ENCODE data around the gene DOC2B.

Gene DOC2B

GRCh38 chr17:179066-179432 is 2.4 kb downstream of the DOC2B start:
- H3K14ac ChIP-seq (ENCODE audit: low read length): no peak overlapping the region
- H4K8ac ChIP-seq (ENCODE audit: low read depth, low read length): no peak overlapping the region
- peaks cover 2% of the 10 kb centered on the region for H3K9me3 ChIP-seq (ENCODE audit: insufficient read depth, low read depth, low read length)
- DNase-seq: no peak
- no peak overlapping the region for H3K4me2 ChIP-seq (ENCODE audit: low read length)
- H4K91ac ChIP-seq (ENCODE audit: low read depth, low read length): no peak overlapping the region
- no peak overlapping the region for H2AFZ ChIP-seq (ENCODE audit: insufficient read depth, low read length, poor library complexity)
- H3K9ac ChIP-seq (ENCODE audit: low read length): no peak overlapping the region
- H4K12ac ChIP-seq (ENCODE audit: low read depth, low read length): no peak overlapping the region
- H3K4me3 ChIP-seq (ENCODE audit: low read depth, low read length): no peak overlapping the region
- no peak overlapping the region for H2BK5ac ChIP-seq (ENCODE audit: low read depth, low read length, poor library complexity)
- H3K79me2 ChIP-seq (ENCODE audit: control insufficient read depth, insufficient read depth, low read length, poor library complexity): no peaks in the 10 kb centered on the region
- H3K4me1 ChIP-seq (ENCODE audit: control insufficient read depth in 1 of 2, insufficient read depth in 2 of 2, low read length in 2 of 2): peaks cover 0 to 5% of the 10 kb centered on the region in 2 experiments
- H2BK12ac ChIP-seq (ENCODE audit: low read length): no peak overlapping the region
- H2BK120ac ChIP-seq (ENCODE audit: insufficient read depth, low read length, poor library complexity): no peak overlapping the region
- H3K4ac ChIP-seq (ENCODE audit: low read depth, low read length): no peak overlapping the region
- no peaks in the 10 kb centered on the region for H3K79me1 ChIP-seq (ENCODE audit: low read length)
- H3K36me3 ChIP-seq (ENCODE audit: control insufficient read depth in 1 of 2, insufficient read depth in 2 of 2, low read length in 2 of 2): no peaks in the 10 kb centered on the region
- no peak overlapping the region for H3K27ac ChIP-seq (ENCODE audit: low read depth, low read length)
- H3K18ac ChIP-seq (ENCODE audit: low read length): no peak overlapping the region
- WGBS (ENCODE audit: extremely low coverage, insufficient coverage, insufficient read length): no CpG with 5 or more reads among the region's 5 CpGs
- H3K27me3 ChIP-seq (ENCODE audit: insufficient read depth, low read length): peaks cover 42% of the 10 kb centered on the region
- no peak overlapping the region for H3K23ac ChIP-seq (ENCODE audit: low read length)
- H2AK5ac ChIP-seq (ENCODE audit: low read length): no peak overlapping the region

GRCh38 chr17:178292-179065 is 3.0 kb downstream of the DOC2B start:
- Histone ChIP-seq H3K14ac (ENCODE audit: low read length) (no peak overlapping the region), H3K36me3 (ENCODE audit: control insufficient read depth in 1 of 2, insufficient read depth in 2 of 2, low read length in 2 of 2) (no peaks in the 10 kb centered on the region), H3K79me1 (ENCODE audit: low read length) (no peaks in the 10 kb centered on the region), H3K27ac (ENCODE audit: low read depth, low read length) (no peak overlapping the region), H3K4ac (ENCODE audit: low read depth, low read length) (no peak overlapping the region), H4K8ac (ENCODE audit: low read depth, low read length) (no peak overlapping the region), H3K4me1 (ENCODE audit: control insufficient read depth in 1 of 2, insufficient read depth in 2 of 2, low read length in 2 of 2) (peaks cover 0 to 5% of the 10 kb centered on the region in 2 experiments), H2AFZ (ENCODE audit: insufficient read depth, low read length, poor library complexity) (no peak overlapping the region), H3K9ac (ENCODE audit: low read length) (no peak overlapping the region), H4K12ac (ENCODE audit: low read depth, low read length) (no peak overlapping the region), H3K18ac (ENCODE audit: low read length) (no peak overlapping the region), H2BK120ac (ENCODE audit: insufficient read depth, low read length, poor library complexity) (no peak overlapping the region), H2BK12ac (ENCODE audit: low read length) (no peak overlapping the region), H3K9me3 (ENCODE audit: insufficient read depth, low read depth, low read length) (peaks cover 2% of the 10 kb centered on the region), H4K91ac (ENCODE audit: low read depth, low read length) (no peak overlapping the region), H3K79me2 (ENCODE audit: control insufficient read depth, insufficient read depth, low read length, poor library complexity) (no peaks in the 10 kb centered on the region), H2BK5ac (ENCODE audit: low read depth, low read length, poor library complexity) (no peak overlapping the region), H3K4me3 (ENCODE audit: low read depth, low read length) (no peak overlapping the region), H3K27me3 (ENCODE audit: insufficient read depth, low read length) (peaks cover 42% of the 10 kb centered on the region), H3K23ac (ENCODE audit: low read length) (no peak overlapping the region), H3K4me2 (ENCODE audit: low read length) (no peak overlapping the region), H2AK5ac (ENCODE audit: low read length) (no peak overlapping the region)
- no peak for DNase-seq
- no CpG with 5 or more reads among the region's 12 CpGs for WGBS (ENCODE audit: extremely low coverage, insufficient coverage, insufficient read length)

- Histone ChIP-seq H3K4me1 (ENCODE audit: control insufficient read depth in 1 of 2, insufficient read depth in 2 of 2, low read length in 2 of 2) (peaks cover 0 to 5% of the 10 kb centered on the region in 2 experiments), H2AFZ (ENCODE audit: insufficient read depth, low read length, poor library complexity) (no peak overlapping the region), H3K14ac (ENCODE audit: low read length) (no peak overlapping the region), H2BK5ac (ENCODE audit: low read depth, low read length, poor library complexity) (no peak overlapping the region), H3K27ac (ENCODE audit: low read depth, low read length) (no peak overlapping the region), H3K4me3 (ENCODE audit: low read depth, low read length) (no peak overlapping the region), H3K23ac (ENCODE audit: low read length) (no peak overlapping the region), H4K91ac (ENCODE audit: low read depth, low read length) (no peak overlapping the region), H3K9me3 (ENCODE audit: insufficient read depth, low read depth, low read length) (peaks cover 2% of the 10 kb centered on the region), H3K79me2 (ENCODE audit: control insufficient read depth, insufficient read depth, low read length, poor library complexity) (no peaks in the 10 kb centered on the region), H4K12ac (ENCODE audit: low read depth, low read length) (no peak overlapping the region), H3K4ac (ENCODE audit: low read depth, low read length) (no peak overlapping the region), H4K8ac (ENCODE audit: low read depth, low read length) (no peak overlapping the region), H2BK120ac (ENCODE audit: insufficient read depth, low read length, poor library complexity) (no peak overlapping the region), H2BK12ac (ENCODE audit: low read length) (no peak overlapping the region), H3K27me3 (ENCODE audit: insufficient read depth, low read length) (peaks cover 41% of the 10 kb centered on the region), H3K36me3 (ENCODE audit: control insufficient read depth in 1 of 2, insufficient read depth in 2 of 2, low read length in 2 of 2) (no peaks in the 10 kb centered on the region), H3K18ac (ENCODE audit: low read length) (no peak overlapping the region), H3K4me2 (ENCODE audit: low read length) (no peak overlapping the region), H2AK5ac (ENCODE audit: low read length) (no peak overlapping the region), H3K79me1 (ENCODE audit: low read length) (no peaks in the 10 kb centered on the region), H3K9ac (ENCODE audit: low read length) (no peak overlapping the region)
- no CpG with 5 or more reads among the region's 6 CpGs for WGBS (ENCODE audit: extremely low coverage, insufficient coverage, insufficient read length)
- DNase-seq: no peak
These were observed 3.7 kb downstream of the DOC2B start for GRCh38 chr17:177762-178161.

- no peak overlapping the region for H3K4me2 ChIP-seq (ENCODE audit: low read length)
- no peak overlapping the region for H3K4ac ChIP-seq (ENCODE audit: low read depth, low read length)
- no peak overlapping the region for H3K4me3 ChIP-seq (ENCODE audit: low read depth, low read length)
- H3K79me2 ChIP-seq (ENCODE audit: control insufficient read depth, insufficient read depth, low read length, poor library complexity): no peaks in the 10 kb centered on the region
- H4K12ac ChIP-seq (ENCODE audit: low read depth, low read length): no peak overlapping the region
- H2BK5ac ChIP-seq (ENCODE audit: low read depth, low read length, poor library complexity): no peak overlapping the region
- no peak overlapping the region for H3K23ac ChIP-seq (ENCODE audit: low read length)
- WGBS (ENCODE audit: extremely low coverage, insufficient coverage, insufficient read length): no CpG with 5 or more reads among the region's 3 CpGs
- no peak overlapping the region for H2BK120ac ChIP-seq (ENCODE audit: insufficient read depth, low read length, poor library complexity)
- no peak overlapping the region for H3K9ac ChIP-seq (ENCODE audit: low read length)
- H3K9me3 ChIP-seq (ENCODE audit: insufficient read depth, low read depth, low read length): peaks cover 2% of the 10 kb centered on the region
- H3K4me1 ChIP-seq (ENCODE audit: control insufficient read depth in 1 of 2, insufficient read depth in 2 of 2, low read length in 2 of 2): peaks cover 0 to 5% of the 10 kb centered on the region in 2 experiments
- H4K91ac ChIP-seq (ENCODE audit: low read depth, low read length): no peak overlapping the region
- H2AFZ ChIP-seq (ENCODE audit: insufficient read depth, low read length, poor library complexity): no peak overlapping the region
- no peak overlapping the region for H4K8ac ChIP-seq (ENCODE audit: low read depth, low read length)
- no peak overlapping the region for H2AK5ac ChIP-seq (ENCODE audit: low read length)
- H3K27ac ChIP-seq (ENCODE audit: low read depth, low read length): no peak overlapping the region
- no peaks in the 10 kb centered on the region for H3K36me3 ChIP-seq (ENCODE audit: control insufficient read depth in 1 of 2, insufficient read depth in 2 of 2, low read length in 2 of 2)
- H3K14ac ChIP-seq (ENCODE audit: low read length): no peak overlapping the region
- H3K79me1 ChIP-seq (ENCODE audit: low read length): no peaks in the 10 kb centered on the region
- no peak for DNase-seq
- H3K27me3 ChIP-seq (ENCODE audit: insufficient read depth, low read length): peaks cover 35% of the 10 kb centered on the region
- no peak overlapping the region for H3K18ac ChIP-seq (ENCODE audit: low read length)
- H2BK12ac ChIP-seq (ENCODE audit: low read length): no peak overlapping the region
These were observed 4.3 kb downstream of the DOC2B start for GRCh38 chr17:177155-177554.
